ENCODE results near the gene BICRA.

GRCh38 chr19:47701717-47702552 lies 93.0 kb downstream of the BICRA start:
- TF ChIP-seq CTCF (IDR thresholded peaks at IDR 0.05) (no peak), POLR2A (IDR thresholded peaks at IDR 0.05) (no peak)
